Effector memory CD4-positive, alpha-beta T cell (primary cell): ENCODE measurements around the gene MFSD6.

ENCODE experiments used
- DNase-seq, 3 donors: peaks; one replicate each; pipeline ENCODE4 v3.0.0-alpha.2; 2020
- H3K27ac ChIP-seq: 2 replicates; pipeline ENCODE4 v1.7.0; 2013; ENCODE audit warnings: mild to moderate bottlenecking, low read length, moderate library complexity; ENCODE audit not compliant: insufficient read depth, poor library complexity, severe bottlenecking
- H3K27me3 ChIP-seq: replicated peaks from 2 replicates; pipeline ENCODE4 v1.7.0; 2013; ENCODE audit warnings: mild to moderate bottlenecking, low read length; ENCODE audit not compliant: insufficient read depth, control insufficient read depth, poor library complexity, severe bottlenecking
- H3K36me3 ChIP-seq: 2 replicates; pipeline ENCODE4 v1.7.0; 2013; ENCODE audit warnings: mild to moderate bottlenecking, low read length, moderate library complexity; ENCODE audit not compliant: control insufficient read depth, insufficient read depth
- H3K4me1 ChIP-seq: 2 replicates; pipeline ENCODE4 v1.7.0; 2013; ENCODE audit warnings: low read length, mild to moderate bottlenecking; ENCODE audit not compliant: control insufficient read depth, insufficient read depth, poor library complexity, severe bottlenecking
- H3K4me3 ChIP-seq: 2 replicates; pipeline ENCODE4 v1.7.0; 2013; ENCODE audit warnings: low read length, low read depth, mild to moderate bottlenecking; ENCODE audit not compliant: insufficient read depth, poor library complexity, severe bottlenecking
- H3K9me3 ChIP-seq: 2 replicates; pipeline ENCODE4 v1.7.0; 2013; ENCODE audit warnings: mild to moderate bottlenecking, low read length, moderate library complexity; ENCODE audit not compliant: control insufficient read depth

MFSD6 gene

DNA sequence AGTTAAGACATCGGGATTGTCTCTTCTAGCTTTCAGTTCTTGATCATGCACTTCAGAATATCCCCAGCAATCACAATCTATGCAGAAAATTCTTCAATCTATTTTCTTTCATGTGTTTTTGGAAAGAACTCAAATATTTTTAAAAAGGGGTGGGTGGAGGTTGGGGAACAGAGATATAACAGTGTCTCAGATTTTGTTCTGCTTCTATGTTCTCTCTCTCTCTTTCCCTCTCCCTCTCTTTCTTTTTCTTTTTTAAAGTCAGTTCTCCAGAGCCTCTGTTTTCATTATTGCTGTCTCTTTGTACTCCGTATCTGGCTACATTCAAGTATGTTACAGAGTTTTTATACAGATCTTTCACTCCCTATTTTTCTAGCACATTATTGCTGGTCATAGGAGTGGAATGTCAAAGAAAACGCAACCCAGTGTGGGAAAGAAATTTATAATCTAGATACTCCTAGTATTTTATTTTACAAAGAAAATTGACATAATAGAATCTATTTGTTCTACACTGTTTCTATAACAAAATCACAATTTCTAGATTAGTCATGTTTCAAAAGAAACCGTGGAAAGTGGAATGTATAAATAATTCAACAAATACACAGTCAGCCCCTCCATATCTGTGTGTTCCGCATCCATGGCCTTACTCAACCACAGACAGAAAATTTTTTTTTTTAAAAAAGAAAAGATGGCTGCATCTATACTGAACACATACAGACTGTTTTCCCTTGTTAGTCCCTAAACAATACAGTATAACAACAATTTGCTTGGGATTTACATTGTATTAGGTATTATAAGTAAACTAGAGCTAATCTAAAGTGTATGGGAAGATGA lies 137.6 kb downstream of the MFSD6 start:
- Histone ChIP-seq H3K4me1 (no peaks in the 10 kb centered on the region), H3K4me3 (no peak overlapping the region), H3K36me3 (no peaks in the 10 kb centered on the region), H3K27ac (no peak overlapping the region), H3K9me3 (peaks cover 3% of the 10 kb centered on the region), H3K27me3 (no peaks in the 10 kb centered on the region)
- no peak for DNase-seq

DNA sequence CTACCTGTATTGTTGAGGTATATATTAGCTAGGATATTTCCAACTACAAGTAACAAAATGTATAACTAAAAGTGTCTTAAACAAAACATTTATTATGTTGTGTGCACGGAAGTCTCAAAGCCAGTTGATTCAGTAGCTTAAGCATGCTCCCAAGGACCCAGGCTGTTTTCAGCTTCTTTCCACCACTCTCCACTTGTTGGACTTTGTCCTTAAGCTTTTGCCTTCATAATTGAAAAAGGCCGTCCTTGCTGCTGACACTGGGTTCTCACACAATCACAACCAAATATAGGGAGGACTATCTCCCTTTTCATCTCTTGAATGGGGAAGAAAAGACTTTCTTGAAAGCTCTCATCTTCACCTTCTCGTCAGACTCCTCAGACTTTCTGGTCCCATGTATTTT lies 138.6 kb downstream of the MFSD6 start:
- Histone ChIP-seq H3K9me3 (peaks cover under 1% of the 10 kb centered on the region), H3K4me1 (no peaks in the 10 kb centered on the region), H3K27me3 (no peaks in the 10 kb centered on the region), H3K4me3 (no peak overlapping the region), H3K27ac (no peak overlapping the region), H3K36me3 (no peaks in the 10 kb centered on the region)
- no peak for DNase-seq

DNA sequence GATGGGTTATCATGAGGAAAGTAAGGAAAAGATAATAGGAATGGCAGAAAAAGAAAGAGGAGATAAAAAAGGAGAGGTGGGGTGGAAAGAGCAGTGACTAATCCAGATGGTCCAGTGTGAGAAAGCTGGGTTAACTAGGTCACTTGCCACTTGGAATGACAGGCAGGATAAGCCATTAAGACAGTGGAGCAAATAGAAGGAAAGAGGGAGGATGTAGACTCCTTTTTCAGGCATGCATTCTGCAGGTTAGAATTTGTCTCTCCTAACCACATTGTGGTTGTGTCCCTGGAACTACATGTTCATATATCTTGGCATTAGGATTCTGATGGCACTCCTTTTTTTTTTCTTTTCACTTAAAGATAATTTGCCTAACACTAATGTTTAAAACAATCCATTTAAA lies 139.7 kb downstream of the MFSD6 start:
- no peaks in the 10 kb centered on the region for H3K9me3 ChIP-seq
- no peak overlapping the region for H3K27ac ChIP-seq
- no peak for DNase-seq
- H3K36me3 ChIP-seq, result no peaks in the 10 kb centered on the region
- H3K27me3 ChIP-seq, result no peaks in the 10 kb centered on the region
- no peak overlapping the region for H3K4me3 ChIP-seq
- H3K4me1 ChIP-seq, result no peaks in the 10 kb centered on the region

DNA sequence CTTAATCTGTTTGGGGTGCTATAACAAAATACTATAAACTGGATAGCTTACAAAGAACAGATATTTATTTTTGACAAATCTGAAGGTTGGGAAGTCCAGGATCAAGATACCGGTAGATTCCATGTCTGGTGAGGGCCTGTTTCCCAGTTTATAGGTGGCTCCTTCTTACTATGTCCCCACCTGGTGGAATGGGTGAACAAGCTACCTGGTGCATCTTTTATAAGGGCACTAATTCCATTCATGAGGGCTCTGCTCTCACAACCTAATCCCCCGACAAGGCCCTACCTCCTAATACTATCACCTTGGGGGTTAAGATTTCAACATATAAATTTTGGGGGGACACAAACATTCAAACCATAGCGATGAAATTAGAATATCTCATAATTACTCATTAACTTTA lies 142.0 kb downstream of the MFSD6 start:
- no peaks in the 10 kb centered on the region for H3K4me1 ChIP-seq
- H3K4me3 ChIP-seq, result no peak overlapping the region
- H3K36me3 ChIP-seq, result no peaks in the 10 kb centered on the region
- no peak overlapping the region for H3K27ac ChIP-seq
- no peaks in the 10 kb centered on the region for H3K9me3 ChIP-seq
- DNase-seq, result no peak
- no peaks in the 10 kb centered on the region for H3K27me3 ChIP-seq
